Measurements from ENCODE around the gene LYZ.

GRCh38 chr12:69345742-69346141, 2.4 kb upstream of the LYZ start:
- no peak for TF ChIP-seq CTCF (IDR thresholded peaks at IDR 0.05)
- no peak for TF ChIP-seq POLR2A (IDR thresholded peaks at IDR 0.05)

Data from esophagus squamous epithelium (tissue), 4 donors.